Common myeloid progenitor, CD34-positive (primary cell): ENCODE measurements around the gene USP35. TPM values are rescaled to one million over a fixed set of nuclear protein-coding genes. Genes with fewer than 3 reads are reported as not detected.

Experiments
- CTCF ChIA-PET: fragments of 350-600 bp; sonication (Branson Sonifier 250); formaldehyde crosslinking; loops from one replicate; lab custom pipeline; 2021; ENCODE audit warnings: antibody characterized with exemption; lab: Charles Lee
- POLR2A ChIA-PET: fragments of 350-600 bp; sonication (Branson Sonifier 250); formaldehyde crosslinking; loops from one replicate; lab custom pipeline; 2021; ENCODE audit warnings: antibody characterized with exemption; lab: Charles Lee
- DNase-seq, 3 donors: peaks; one replicate each; pipeline versions ENCODE4 v3.0.0 to v3.0.0-alpha.2; 2013
- H3K27ac ChIP-seq, 2 experiments: 1 replicate in 1 of 2; 2 replicates in 1 of 2; pipeline ENCODE4 v1.7.0; 2013; ENCODE audit warnings: inconsistent platforms in 2 of 2, low read length in 2 of 2, mild to moderate bottlenecking in 2 of 2, low read depth in 1 of 2, moderate library complexity in 1 of 2; ENCODE audit not compliant: severe bottlenecking in 2 of 2, insufficient read depth in 1 of 2, poor library complexity in 1 of 2
- H3K27me3 ChIP-seq, 5 experiments: replicated peaks in 2 of 5; 1 replicate in 3 of 5; 2 replicates in 2 of 5; pipeline versions ENCODE4 v1.6.1 to v1.7.0; 2013; ENCODE audit warnings: low read length in 4 of 5, mild to moderate bottlenecking in 2 of 5, moderate library complexity in 2 of 5, inconsistent platforms in 1 of 5; ENCODE audit not compliant: insufficient read depth in 5 of 5, control insufficient read depth in 4 of 5
- H3K36me3 ChIP-seq, 4 experiments: 1 replicate in 2 of 4; 2 replicates in 2 of 4; pipeline versions ENCODE4 v1.6.1 to v1.7.0; 2013; ENCODE audit warnings: low read length in 3 of 4, control low read depth in 1 of 4, mild to moderate bottlenecking in 1 of 4; ENCODE audit not compliant: control insufficient read depth in 4 of 4, insufficient read depth in 4 of 4
- H3K4me1 ChIP-seq, 4 experiments: 1 replicate in 3 of 4; 2 replicates in 1 of 4; pipeline versions ENCODE4 v1.6.1 to v1.7.1; 2013; ENCODE audit warnings: low read length in 3 of 4, mild to moderate bottlenecking in 3 of 4, control low read depth in 1 of 4, inconsistent platforms in 1 of 4, moderate library complexity in 1 of 4; ENCODE audit not compliant: control insufficient read depth in 4 of 4, insufficient read depth in 4 of 4; ENCODE audit errors: control extremely low read depth in 1 of 4
- H3K4me3 ChIP-seq, 7 experiments: 1 replicate in 4 of 7; 2 replicates in 3 of 7; pipeline versions ENCODE4 v1.5.1 to v1.7.0; 2013; ENCODE audit warnings: mild to moderate bottlenecking in 7 of 7, low read length in 6 of 7, moderate library complexity in 6 of 7, inconsistent platforms in 2 of 7, low read depth in 2 of 7, control low read depth in 1 of 7; ENCODE audit not compliant: insufficient read depth in 4 of 7, control insufficient read depth in 1 of 7; ENCODE audit errors: extremely low read depth in 1 of 7
- H3K9me3 ChIP-seq, 5 experiments: 1 replicate in 4 of 5; 2 replicates in 1 of 5; pipeline versions ENCODE4 v1.6.1 to v1.7.1; 2013; ENCODE audit warnings: low read length in 4 of 5, mild to moderate bottlenecking in 2 of 5, inconsistent platforms in 1 of 5, low read depth in 1 of 5, moderate library complexity in 1 of 5; ENCODE audit not compliant: control insufficient read depth in 4 of 5, insufficient read depth in 2 of 5; ENCODE audit errors: control extremely low read depth in 1 of 5
- WGBS: methylation state at CpG from one replicate; pipeline ENCODE4 v1.1.5; 2013; ENCODE audit not compliant: insufficient coverage; 5-methylcytosine and 5-hydroxymethylcytosine counted together
- polyA plus RNA-seq: library from polyadenylated mRNA; unstranded; fragments of 120-200 nt; gene quantifications from one replicate; pipeline ENCODE4 v1.2.1, GENCODE V29; 2013

Gene USP35
- polyA plus RNA-seq: 4.1 TPM

DNA sequence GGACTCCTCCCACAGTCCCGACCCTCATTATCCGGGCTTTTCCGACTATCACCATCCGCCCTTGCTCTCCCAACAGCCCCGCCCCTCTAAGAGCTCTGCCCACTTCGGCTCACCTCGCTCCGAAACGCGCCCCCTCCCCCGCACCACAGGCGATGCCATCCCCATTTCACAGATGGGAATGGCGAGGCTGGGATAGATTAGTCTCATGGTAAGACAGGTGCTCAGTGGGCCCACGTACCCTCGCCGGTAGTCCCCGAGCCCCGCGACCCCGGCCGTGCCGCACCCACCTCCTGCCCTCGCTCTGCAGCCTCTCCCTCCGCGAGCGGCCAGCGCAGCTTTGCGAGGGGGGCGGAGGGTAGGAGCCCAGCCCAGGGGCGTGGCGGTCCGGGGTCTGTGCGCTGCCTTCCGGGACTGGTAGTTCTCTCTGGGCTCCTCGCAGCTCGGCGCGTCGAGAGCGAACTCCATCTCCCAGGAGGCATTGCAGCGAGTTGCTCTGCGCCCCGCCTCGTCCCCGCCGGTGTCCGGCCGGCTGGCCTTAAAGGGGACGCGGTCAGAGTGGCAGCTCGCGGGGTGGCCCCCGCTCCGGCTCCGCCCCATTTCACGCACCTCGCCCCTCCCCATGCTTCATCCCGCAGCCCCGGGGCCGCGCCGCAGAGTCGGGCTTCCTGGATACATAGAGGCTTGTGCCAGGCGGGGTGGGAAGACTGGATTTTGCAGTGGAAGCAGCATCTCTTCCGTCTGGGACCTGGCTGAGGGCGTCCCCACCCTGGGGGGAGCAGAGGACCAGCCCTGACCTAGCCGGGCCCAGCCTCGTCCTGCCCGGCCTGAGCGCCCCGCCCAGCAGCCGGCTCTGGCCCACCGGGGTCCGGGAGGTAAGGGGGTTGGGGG, at the start of gene USP35, which contains the start of gene KCTD21:
Gene USP35, plus strand, starts transcription at position 634 of the 888 bp plus-strand sequence. CDS start 7,327 bp downstream, outside the sequence.
Gene KCTD21, minus strand, starts transcription at position 341 of the 888 bp plus-strand sequence. CDS start 14,072 bp downstream, outside the sequence.
- H3K27ac ChIP-seq: peak within 1 kb of the TSS in 1 of 2 experiments; percentile 54
- WGBS: 0% methylated on average over 42 of the region's 74 CpGs
- H3K4me1 ChIP-seq: peaks cover 0 to 47% (median 19%) of the 10 kb centered on the region in 4 experiments
- ChIA-PET CTCF (interaction anchor here (1.4 to 1.7 kb wide), 3 partner anchors 37 to 376 kb away, joined by 3 to 4 read pairs (median 3); no protein-coding TSS in a partner anchor), POLR2A (interaction anchor here (0.7 kb wide), 1 partner anchor 32 kb away, joined by 7 read pairs; no protein-coding TSS in a partner anchor)
- H3K9me3 ChIP-seq: no peaks in the 10 kb centered on the region
- H3K4me3 ChIP-seq: peak within 1 kb of the TSS; percentile 67 to 94 (median 83)
- peak; percentile 92 to 96 (median 96) for DNase-seq
- no peaks in the 10 kb centered on the region for H3K36me3 ChIP-seq
- no peaks in the 10 kb centered on the region for H3K27me3 ChIP-seq

GRCh38 chr11:78139422-78140391, 49.0 kb upstream of the USP35 start, which contains the start of gene ALG8:
ALG8 (minus strand) TSS chr11:78139626; CDS start chr11:78139588, 38 bp downstream.
- WGBS: 3% methylated on average over 44 of the region's 52 CpGs
- Histone ChIP-seq H3K9me3 (no peaks in the 10 kb centered on the region), H3K4me1 (peaks cover 12 to 32% (median 23%) of the 10 kb centered on the region in 4 experiments), H3K4me3 (peak within 1 kb of the TSS; percentile 67 to 97 (median 91)), H3K27me3 (no peaks in the 10 kb centered on the region), H3K36me3 (peaks cover 0 to 8% (median 5%) of the 10 kb centered on the region in 4 experiments), H3K27ac (peak within 1 kb of the TSS; percentile 50 to 85)
- peak; percentile 94 to 97 (median 97) for DNase-seq
- ChIA-PET CTCF (interaction anchor here (1.3 to 1.8 kb wide), 3 partner anchors 9 to 93 kb away, joined by 3 to 6 read pairs (median 5); no protein-coding TSS in a partner anchor), POLR2A (interaction anchor here (0.7 to 1.2 kb wide), 2 partner anchors 49 to 111 kb away, joined by 3 read pairs; no protein-coding TSS in a partner anchor)

DNA sequence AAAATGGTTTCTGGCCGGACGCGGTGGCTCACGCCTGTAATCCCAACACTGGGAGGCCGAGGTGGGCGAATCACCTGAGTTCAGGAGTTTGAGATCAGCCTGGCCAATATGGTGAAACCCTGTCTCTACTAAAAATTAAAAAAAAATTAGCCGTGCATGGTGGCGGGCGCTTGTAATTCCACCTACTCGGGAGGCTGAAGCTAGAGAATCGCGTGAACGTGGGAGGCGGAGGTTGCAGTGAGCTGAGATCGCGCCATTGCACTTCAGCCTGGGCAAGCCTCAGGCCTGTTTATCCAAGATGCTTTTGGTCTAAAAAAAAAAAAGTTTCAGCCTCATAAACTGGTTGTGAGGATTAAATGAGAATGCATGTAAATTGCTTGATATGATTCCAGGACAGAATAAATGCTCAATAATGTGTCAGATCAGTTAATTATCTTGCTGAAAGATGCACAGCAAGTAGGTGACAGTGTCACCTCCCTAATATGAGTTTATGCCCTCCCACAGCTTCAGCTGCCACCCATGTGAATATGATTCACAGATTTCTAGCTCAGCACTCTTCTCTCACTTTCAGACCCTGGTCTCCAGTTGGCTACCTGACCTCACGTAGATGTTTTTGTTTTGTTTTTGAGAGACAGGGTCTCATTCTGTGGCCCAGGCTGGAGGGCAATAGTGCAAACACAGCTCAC, 48.2 kb upstream of the USP35 start:
- peak in 1 of 3 donors; percentile 34 for DNase-seq
- Histone ChIP-seq H3K27ac (no peak overlapping the region), H3K9me3 (no peaks in the 10 kb centered on the region), H3K27me3 (no peaks in the 10 kb centered on the region), H3K4me3 (peak overlapping the region in 5 of 7 experiments; percentile 85 to 97 (median 93)), H3K36me3 (peaks cover 0 to 8% (median 3%) of the 10 kb centered on the region in 4 experiments), H3K4me1 (peaks cover 12 to 32% (median 23%) of the 10 kb centered on the region in 4 experiments)
- ChIA-PET POLR2A (interaction anchor here (0.7 kb wide), 1 partner anchor 112 kb away, joined by 3 read pairs; no protein-coding TSS in a partner anchor), CTCF (interaction anchor here (1.6 to 1.8 kb wide), 2 partner anchors 8 to 94 kb away, joined by 5 to 6 read pairs; no protein-coding TSS in a partner anchor)
- 89% methylated on average over 10 of the region's 17 CpGs for WGBS

- Histone ChIP-seq H3K36me3 (no peaks in the 10 kb centered on the region), H3K4me3 (no peak overlapping the region), H3K27ac (no peak overlapping the region), H3K27me3 (no peaks in the 10 kb centered on the region), H3K9me3 (no peaks in the 10 kb centered on the region), H3K4me1 (peaks cover 3 to 12% (median 8%) of the 10 kb centered on the region in 4 experiments)
- DNase-seq: no peak
- WGBS: 100% methylated on average over 1 of the region's 1 CpG
- POLR2A ChIA-PET: no interaction called here
- CTCF ChIA-PET: no interaction called here
Measured at GRCh38 chr11:78145511-78146025, 43.2 kb upstream of the USP35 start.

DNA sequence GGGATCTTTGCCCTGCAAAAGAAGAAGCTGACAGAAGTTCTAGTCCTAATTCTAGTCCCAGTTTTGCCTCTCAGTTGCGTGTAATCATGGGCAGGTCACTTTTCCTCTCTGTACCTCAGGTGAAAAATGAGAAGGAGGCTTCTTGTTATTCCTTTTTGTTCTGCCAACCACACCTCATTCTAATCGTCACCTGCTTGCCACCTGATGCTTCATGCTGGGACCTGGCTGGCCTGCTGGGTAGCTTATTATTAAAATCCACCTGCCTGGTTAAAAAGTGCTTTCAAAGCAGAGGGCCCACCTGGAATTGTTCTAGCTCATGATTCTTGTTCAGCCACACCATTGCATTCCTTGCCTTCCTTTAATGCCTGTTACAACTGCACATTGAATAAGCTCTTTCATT, 40.9 kb upstream of the USP35 start:
- no peaks in the 10 kb centered on the region for H3K27me3 ChIP-seq
- ChIA-PET POLR2A (no interaction called here), CTCF (interaction anchor here (0.7 to 2.2 kb wide), 6 partner anchors 8 to 438 kb away, joined by 3 to 6 read pairs (median 4); partner anchors contain the start of gene ALG8)
- peaks cover 3 to 9% (median 6%) of the 10 kb centered on the region in 4 experiments for H3K4me1 ChIP-seq
- H3K4me3 ChIP-seq: no peak overlapping the region
- no peak for DNase-seq
- no peaks in the 10 kb centered on the region for H3K9me3 ChIP-seq
- 100% methylated on average over 1 of the region's 2 CpGs for WGBS
- no peak overlapping the region for H3K27ac ChIP-seq
- H3K36me3 ChIP-seq: no peaks in the 10 kb centered on the region
